Measurements from ENCODE around the gene BCL7A.

DNA sequence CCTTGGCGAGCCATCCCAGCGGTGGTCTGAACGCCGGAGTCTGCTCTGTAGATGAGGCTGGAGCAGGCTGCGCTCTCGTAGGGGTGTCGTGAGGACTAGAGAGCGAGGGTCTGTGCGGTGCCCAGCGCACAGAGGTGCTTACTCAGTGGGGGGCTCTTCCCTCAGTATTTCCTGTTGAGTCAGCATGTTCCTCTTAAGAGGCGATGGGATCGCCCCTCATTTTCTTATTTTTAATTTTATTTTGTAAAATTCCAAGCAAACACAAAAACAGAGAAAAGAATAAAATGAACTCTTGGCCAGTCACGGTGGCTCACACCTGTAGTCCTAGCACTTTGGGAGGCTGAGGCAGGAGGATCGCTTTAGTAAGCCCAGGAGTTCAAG lies 40.8 kb upstream of the BCL7A start:
- TF ChIP-seq, protein P1, sequence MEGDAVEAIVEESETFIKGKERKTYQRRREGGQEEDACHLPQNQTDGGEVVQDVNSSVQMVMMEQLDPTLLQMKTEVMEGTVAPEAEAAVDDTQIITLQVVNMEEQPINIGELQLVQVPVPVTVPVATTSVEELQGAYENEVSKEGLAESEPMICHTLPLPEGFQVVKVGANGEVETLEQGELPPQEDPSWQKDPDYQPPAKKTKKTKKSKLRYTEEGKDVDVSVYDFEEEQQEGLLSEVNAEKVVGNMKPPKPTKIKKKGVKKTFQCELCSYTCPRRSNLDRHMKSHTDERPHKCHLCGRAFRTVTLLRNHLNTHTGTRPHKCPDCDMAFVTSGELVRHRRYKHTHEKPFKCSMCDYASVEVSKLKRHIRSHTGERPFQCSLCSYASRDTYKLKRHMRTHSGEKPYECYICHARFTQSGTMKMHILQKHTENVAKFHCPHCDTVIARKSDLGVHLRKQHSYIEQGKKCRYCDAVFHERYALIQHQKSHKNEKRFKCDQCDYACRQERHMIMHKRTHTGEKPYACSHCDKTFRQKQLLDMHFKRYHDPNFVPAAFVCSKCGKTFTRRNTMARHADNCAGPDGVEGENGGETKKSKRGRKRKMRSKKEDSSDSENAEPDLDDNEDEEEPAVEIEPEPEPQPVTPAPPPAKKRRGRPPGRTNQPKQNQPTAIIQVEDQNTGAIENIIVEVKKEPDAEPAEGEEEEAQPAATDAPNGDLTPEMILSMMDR (IDR thresholded peaks at IDR 0.05; ENCODE audit: poor library complexity, severe bottlenecking): no peak
- TF ChIP-seq POLR2AphosphoS5 (IDR thresholded peaks at IDR 0.05): no peak
- TF ChIP-seq EZH2 (IDR thresholded peaks at IDR 0.05; ENCODE audit: borderline replicate concordance, insufficient read depth, low read length, poor library complexity, severe bottlenecking): no peak
- TF ChIP-seq EP300 (conservative IDR thresholded peaks at IDR 0.05; ENCODE audit: poor library complexity, severe bottlenecking): no peak
- no peak for TF ChIP-seq RAD21 (conservative IDR thresholded peaks at IDR 0.05)
- TF ChIP-seq, protein P2, sequence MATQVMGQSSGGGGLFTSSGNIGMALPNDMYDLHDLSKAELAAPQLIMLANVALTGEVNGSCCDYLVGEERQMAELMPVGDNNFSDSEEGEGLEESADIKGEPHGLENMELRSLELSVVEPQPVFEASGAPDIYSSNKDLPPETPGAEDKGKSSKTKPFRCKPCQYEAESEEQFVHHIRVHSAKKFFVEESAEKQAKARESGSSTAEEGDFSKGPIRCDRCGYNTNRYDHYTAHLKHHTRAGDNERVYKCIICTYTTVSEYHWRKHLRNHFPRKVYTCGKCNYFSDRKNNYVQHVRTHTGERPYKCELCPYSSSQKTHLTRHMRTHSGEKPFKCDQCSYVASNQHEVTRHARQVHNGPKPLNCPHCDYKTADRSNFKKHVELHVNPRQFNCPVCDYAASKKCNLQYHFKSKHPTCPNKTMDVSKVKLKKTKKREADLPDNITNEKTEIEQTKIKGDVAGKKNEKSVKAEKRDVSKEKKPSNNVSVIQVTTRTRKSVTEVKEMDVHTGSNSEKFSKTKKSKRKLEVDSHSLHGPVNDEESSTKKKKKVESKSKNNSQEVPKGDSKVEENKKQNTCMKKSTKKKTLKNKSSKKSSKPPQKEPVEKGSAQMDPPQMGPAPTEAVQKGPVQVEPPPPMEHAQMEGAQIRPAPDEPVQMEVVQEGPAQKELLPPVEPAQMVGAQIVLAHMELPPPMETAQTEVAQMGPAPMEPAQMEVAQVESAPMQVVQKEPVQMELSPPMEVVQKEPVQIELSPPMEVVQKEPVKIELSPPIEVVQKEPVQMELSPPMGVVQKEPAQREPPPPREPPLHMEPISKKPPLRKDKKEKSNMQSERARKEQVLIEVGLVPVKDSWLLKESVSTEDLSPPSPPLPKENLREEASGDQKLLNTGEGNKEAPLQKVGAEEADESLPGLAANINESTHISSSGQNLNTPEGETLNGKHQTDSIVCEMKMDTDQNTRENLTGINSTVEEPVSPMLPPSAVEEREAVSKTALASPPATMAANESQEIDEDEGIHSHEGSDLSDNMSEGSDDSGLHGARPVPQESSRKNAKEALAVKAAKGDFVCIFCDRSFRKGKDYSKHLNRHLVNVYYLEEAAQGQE (IDR thresholded peaks at IDR 0.05; ENCODE audit: borderline replicate concordance): no peak
- no peak for TF ChIP-seq SMC3 (conservative IDR thresholded peaks at IDR 0.05; ENCODE audit: poor library complexity)
